H9 (cell line): ENCODE results near the gene NTF3. TPM values are rescaled to one million over a fixed set of nuclear protein-coding genes. Genes with fewer than 3 reads are reported as not detected.

ENCODE experiments used
- DNase-seq: peaks from one replicate; pipeline ENCODE4 v3.0.0-alpha.2; 2017
- H2AFZ ChIP-seq: one replicate; pipeline ENCODE4 v1.6.1; 2013; ENCODE audit warnings: mild to moderate bottlenecking, low read length, control low read depth, moderate library complexity
- H2AK5ac ChIP-seq: 2 replicates; pipeline ENCODE4 v1.6.1; 2013; ENCODE audit warnings: low read length, control low read depth, mixed read lengths; ENCODE audit not compliant: insufficient read length
- H2BK120ac ChIP-seq: one replicate; pipeline ENCODE4 v1.6.1; 2013; ENCODE audit warnings: low read depth, mild to moderate bottlenecking, low read length, control low read depth, inconsistent platforms; ENCODE audit not compliant: poor library complexity, severe bottlenecking
- H2BK12ac ChIP-seq: 2 replicates; pipeline ENCODE4 v1.6.1; 2013; ENCODE audit warnings: low read length, control low read depth, mixed read lengths, low read depth; ENCODE audit not compliant: insufficient read length
- H2BK15ac ChIP-seq: 2 replicates; pipeline ENCODE4 v1.6.1; 2013; ENCODE audit warnings: low read depth, low read length, control low read depth
- H2BK20ac ChIP-seq: one replicate; pipeline ENCODE4 v1.6.1; 2013; ENCODE audit warnings: low read depth, mild to moderate bottlenecking, low read length, control low read depth, inconsistent platforms; ENCODE audit not compliant: poor library complexity, severe bottlenecking
- H2BK5ac ChIP-seq: 2 replicates; pipeline ENCODE4 v1.6.1; 2013; ENCODE audit warnings: low read length, control low read depth, mixed read lengths; ENCODE audit not compliant: insufficient read length
- H3K14ac ChIP-seq: 2 replicates; pipeline ENCODE4 v1.6.1; 2013; ENCODE audit warnings: low read length, control low read depth; ENCODE audit not compliant: insufficient read depth
- H3K18ac ChIP-seq: 2 replicates; pipeline ENCODE4 v1.6.1; 2013; ENCODE audit warnings: low read depth, mild to moderate bottlenecking, mixed read lengths, low read length, control low read depth; ENCODE audit not compliant: insufficient read length
- H3K23ac ChIP-seq: 2 replicates; pipeline ENCODE4 v1.6.1; 2013; ENCODE audit warnings: low read length, control low read depth, mixed read lengths, low read depth; ENCODE audit not compliant: insufficient read length
- H3K23me2 ChIP-seq: 2 replicates; pipeline ENCODE4 v1.6.1; 2013; ENCODE audit warnings: low read depth, mild to moderate bottlenecking, mixed read lengths, low read length, control low read depth; ENCODE audit not compliant: insufficient read length, poor library complexity, severe bottlenecking
- H3K27ac ChIP-seq: 2 replicates; pipeline ENCODE4 v1.5.1; 2013; ENCODE audit warnings: low read length, control low read depth, mixed read lengths, low read depth; ENCODE audit not compliant: insufficient read length
- H3K27me3 ChIP-seq: 2 replicates; pipeline ENCODE4 v1.6.1; 2013; ENCODE audit warnings: low read length, control low read depth, inconsistent platforms; ENCODE audit not compliant: insufficient read depth
- H3K4ac ChIP-seq: 2 replicates; pipeline ENCODE4 v1.6.1; 2013; ENCODE audit warnings: low read depth, mild to moderate bottlenecking, control low read depth, inconsistent platforms, low read length, moderate library complexity
- H3K4me1 ChIP-seq: 2 replicates; pipeline ENCODE4 v1.6.1; 2013; ENCODE audit warnings: low read length, control low read depth, inconsistent platforms; ENCODE audit not compliant: insufficient read depth
- H3K4me2 ChIP-seq: 2 replicates; pipeline ENCODE4 v1.6.1; 2013; ENCODE audit warnings: low read length, control low read depth, mixed read lengths; ENCODE audit not compliant: insufficient read length, insufficient read depth
- H3K56ac ChIP-seq: 2 replicates; pipeline ENCODE4 v1.6.1; 2013; ENCODE audit warnings: low read depth, mild to moderate bottlenecking, mixed read lengths, low read length, control low read depth; ENCODE audit not compliant: insufficient read length
- H3K79me1 ChIP-seq: 2 replicates; pipeline ENCODE4 v1.6.1; 2013; ENCODE audit warnings: low read depth, mild to moderate bottlenecking, moderate library complexity, low read length, control low read depth, inconsistent platforms; ENCODE audit not compliant: insufficient read depth, poor library complexity, severe bottlenecking
- H3K79me2 ChIP-seq: 2 replicates; pipeline ENCODE4 v1.6.1; 2013; ENCODE audit warnings: low read length, control low read depth, inconsistent platforms; ENCODE audit not compliant: insufficient read depth
- H3K9ac ChIP-seq: 2 replicates; pipeline ENCODE4 v1.6.1; 2013; ENCODE audit warnings: low read length, control low read depth, mixed read lengths; ENCODE audit not compliant: insufficient read length; ENCODE audit errors: extremely low read depth
- H3K9me3 ChIP-seq: one replicate; pipeline ENCODE4 v1.6.1; 2013; ENCODE audit warnings: low read depth, low read length, inconsistent platforms; ENCODE audit not compliant: control insufficient read depth
- H3T11ph ChIP-seq: one replicate; pipeline ENCODE4 v1.6.1; 2013; ENCODE audit warnings: mild to moderate bottlenecking, low read length, control low read depth, inconsistent platforms
- H4K20me1 ChIP-seq: one replicate; pipeline ENCODE4 v1.6.1; 2013; ENCODE audit not compliant: control insufficient read depth, insufficient read length, insufficient read depth
- H4K5ac ChIP-seq: 2 replicates; pipeline ENCODE4 v1.6.1; 2013; ENCODE audit warnings: low read depth, mild to moderate bottlenecking, mixed read lengths, low read length, control low read depth; ENCODE audit not compliant: insufficient read length
- H4K8ac ChIP-seq: replicated peaks from 2 replicates; pipeline ENCODE4 v1.6.1; 2013; ENCODE audit warnings: low read length, control low read depth, mixed read lengths, low read depth; ENCODE audit not compliant: insufficient read length
- H4K91ac ChIP-seq: 2 replicates; pipeline ENCODE4 v1.6.1; 2013; ENCODE audit warnings: low read depth, mild to moderate bottlenecking, moderate library complexity, mixed read lengths, low read length, control low read depth; ENCODE audit not compliant: insufficient read length
- H3K27ac Mint-ChIP-seq, 3 experiments: 2 replicates in 2 of 3; 3 replicates in 1 of 3; pipeline ENCODE4 v1.8.0; 2020 to 2021; ENCODE audit warnings: mixed read lengths in 3 of 3, mild to moderate bottlenecking in 1 of 3, moderate library complexity in 1 of 3
- H3K27me3 Mint-ChIP-seq: 2 replicates; pipeline ENCODE4 v1.8.0; 2021; ENCODE audit warnings: low read depth, mild to moderate bottlenecking, moderate library complexity, mixed read lengths
- H3K36me3 Mint-ChIP-seq, 3 experiments: 2 replicates in 2 of 3; 3 replicates in 1 of 3; pipeline ENCODE4 v1.8.0; 2020 to 2021; ENCODE audit warnings: low read depth in 3 of 3, mixed read lengths in 3 of 3; ENCODE audit not compliant: insufficient read depth in 1 of 3
- H3K4me1 Mint-ChIP-seq, 2 experiments: 2 replicates each; pipeline ENCODE4 v1.8.0; 2020; ENCODE audit warnings: mixed read lengths in 2 of 2
- H3K4me3 Mint-ChIP-seq, 2 experiments: 2 replicates in 1 of 2; 3 replicates in 1 of 2; pipeline ENCODE4 v1.8.0; 2020 to 2021; ENCODE audit warnings: mild to moderate bottlenecking in 2 of 2, mixed read lengths in 2 of 2, moderate library complexity in 1 of 2
- H3K9me3 Mint-ChIP-seq, 2 experiments: 2 replicates in 1 of 2; 3 replicates in 1 of 2; pipeline ENCODE4 v1.8.0; 2020; ENCODE audit warnings: mild to moderate bottlenecking in 2 of 2, mixed read lengths in 2 of 2, moderate library complexity in 1 of 2
- CTCF ChIP-seq: fragments of 200-600 bp; sonication (generic); conservative IDR thresholded peaks from 3 replicates; pipeline ENCODE4 v1.8.0; 2021; ENCODE audit warnings: antibody characterized with exemption, mild to moderate bottlenecking
- WGBS: extraction: QIAGEN DNeasy Blood & Tissue Kit; methylation state at CpG from one replicate; pipeline ENCODE4 v1.1.7; 2013; ENCODE audit warnings: missing lambda C conversion rate, low lambda C conversion rate, mixed read lengths; ENCODE audit not compliant: insufficient read length; ENCODE audit errors: extremely low coverage; 5-methylcytosine and 5-hydroxymethylcytosine counted together
- total RNA-seq: library from RNA; stranded (reverse); gene quantifications from 2 replicates; pipeline ENCODE4 v1.2.1, GENCODE V29; 2021

Gene NTF3
- total RNA-seq, 1 experiment from 2014 or later: 0.48 TPM

GRCh38 chr12:5525783-5526367, 94.0 kb downstream of the NTF3 start:
- Histone ChIP-seq H2BK12ac (no peak overlapping the region), H4K5ac (no peak overlapping the region), H2BK15ac (no peak overlapping the region), H3K18ac (no peak overlapping the region), H2BK5ac (no peak overlapping the region), H3K14ac (no peak overlapping the region), H3K9me3 (no peaks in the 10 kb centered on the region), H2AFZ (no peak overlapping the region), H3K56ac (no peak overlapping the region), H3K23ac (no peak overlapping the region), H3K4me1 (no peaks in the 10 kb centered on the region), H2AK5ac (no peak overlapping the region), H3K27ac (no peak overlapping the region), H4K20me1 (no peaks in the 10 kb centered on the region), H4K8ac (no peak overlapping the region), H3K9ac (no peak overlapping the region), H3K23me2 (no peaks in the 10 kb centered on the region), H2BK120ac (no peak overlapping the region), H3K4me2 (no peak overlapping the region), H3T11ph (no peak overlapping the region), H2BK20ac (no peak overlapping the region), H3K27me3 (no peaks in the 10 kb centered on the region), H4K91ac (no peak overlapping the region), H3K79me2 (no peaks in the 10 kb centered on the region), H3K79me1 (no peaks in the 10 kb centered on the region), H3K4ac (no peak overlapping the region)
- DNase-seq: no peak
- Mint-ChIP-seq H3K27me3 (peaks cover 1% of the 10 kb centered on the region; the same call in 1 of the 2 replicates), H3K4me3 (no peak overlapping the region), H3K36me3 (no peaks in the 10 kb centered on the region), H3K4me1 (no peaks in the 10 kb centered on the region), H3K27ac (no peak overlapping the region), H3K9me3 (no peaks in the 10 kb centered on the region)
- no peak for TF ChIP-seq CTCF
- no CpG with 5 or more reads among the region's 4 CpGs for WGBS
